Calu3 (cell line): ENCODE results near the gene MBNL1. TPM values are rescaled to one million over a fixed set of nuclear protein-coding genes. Genes with fewer than 3 reads are reported as not detected.

Source experiments
- Bru-seq: library from RNA; stranded (reverse); fragments of 400-500 nt; gene quantifications from one replicate; lab custom pipeline; 2021; lab: Mats Ljungman, UMichigan
- BruChase-seq, 2 experiments: library from RNA; stranded (reverse); fragments of 400-500 nt; gene quantifications; one replicate each; lab custom pipeline; 2021; lab: Mats Ljungman, UMichigan
- BruUV-seq: library from RNA; stranded (reverse); fragments of 400-500 nt; replicated peaks from 2 replicates; lab custom pipeline; 2021; lab: Mats Ljungman, UMichigan
- CTCF ChIA-PET: fragments of 300-600 bp; sonication (Branson Sonifier 250); formaldehyde crosslinking; loops from one replicate; lab custom pipeline; 2022; ENCODE audit warnings: antibody characterized with exemption; lab: Charles Lee
- DNase-seq: peaks from one replicate; pipeline ENCODE4 v3.0.0; 2022
- H3K27ac Mint-ChIP-seq: one replicate; pipeline ENCODE4 v1.8.0; 2022; ENCODE audit warnings: mixed read lengths; ENCODE audit not compliant: unreplicated experiment
- H3K27me3 Mint-ChIP-seq: one replicate; pipeline ENCODE4 v1.8.0; 2022; ENCODE audit warnings: mixed read lengths; ENCODE audit not compliant: unreplicated experiment
- H3K36me3 Mint-ChIP-seq: one replicate; pipeline ENCODE4 v1.8.0; 2022; ENCODE audit warnings: mild to moderate bottlenecking, moderate library complexity, mixed read lengths; ENCODE audit not compliant: insufficient read depth, unreplicated experiment
- H3K4me1 Mint-ChIP-seq: one replicate; pipeline ENCODE4 v1.8.0; 2022; ENCODE audit warnings: mild to moderate bottlenecking, low read depth, mixed read lengths; ENCODE audit not compliant: unreplicated experiment
- H3K4me3 Mint-ChIP-seq: one replicate; pipeline ENCODE4 v1.8.0; 2022; ENCODE audit warnings: mild to moderate bottlenecking, low read depth, moderate library complexity, mixed read lengths; ENCODE audit not compliant: unreplicated experiment
- H3K9me3 Mint-ChIP-seq: one replicate; pipeline ENCODE4 v1.8.0; 2022; ENCODE audit warnings: low read depth, mixed read lengths; ENCODE audit not compliant: unreplicated experiment
- intact Hi-C: fragments of 100-400 bp; cut with micrococcal nuclease; formaldehyde crosslinking; loops from one replicate; pipeline ENCODE4 v1.10.0; 2022; ENCODE audit not compliant: unreplicated experiment
- long read RNA-seq: library from polyadenylated mRNA; stranded (forward); transcript quantifications from one replicate; pipeline ENCODE4 v2.0.0, GENCODE V29; 2022
- total RNA-seq: library from RNA; stranded (reverse); gene quantifications from 2 replicates; pipeline ENCODE4 v1.2.3, GENCODE V29; 2022
- TF ChIP-seq, protein P1 (sequence below): fragments of 200-600 bp; IDR thresholded peaks from one replicate; pipeline ENCODE4 v1.8.0; 2022; ENCODE audit warnings: antibody characterized with exemption; ENCODE audit not compliant: unreplicated experiment

MBNL1 gene, protein sequence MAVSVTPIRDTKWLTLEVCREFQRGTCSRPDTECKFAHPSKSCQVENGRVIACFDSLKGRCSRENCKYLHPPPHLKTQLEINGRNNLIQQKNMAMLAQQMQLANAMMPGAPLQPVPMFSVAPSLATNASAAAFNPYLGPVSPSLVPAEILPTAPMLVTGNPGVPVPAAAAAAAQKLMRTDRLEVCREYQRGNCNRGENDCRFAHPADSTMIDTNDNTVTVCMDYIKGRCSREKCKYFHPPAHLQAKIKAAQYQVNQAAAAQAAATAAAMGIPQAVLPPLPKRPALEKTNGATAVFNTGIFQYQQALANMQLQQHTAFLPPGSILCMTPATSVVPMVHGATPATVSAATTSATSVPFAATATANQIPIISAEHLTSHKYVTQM
- total RNA-seq (164 and 183 TPM in 2 replicates), Bru-seq, nascent RNA (percentile 98 among the genes with signal in this experiment), BruChase-seq, experiment 1, labeled RNA remaining after a 6-hour chase (percentile 93 among the genes with signal in this experiment), BruChase-seq, experiment 2, labeled RNA remaining after a 2-hour chase (percentile 93 among the genes with signal in this experiment)
- long read RNA-seq, full-length matches to known transcripts, result 6 of 36 reads
- long read RNA-seq, partial matches to known transcripts, result 9 of 36 reads
- long read RNA-seq, other reads (novel, unspliced or antisense), result 21 of 36 reads

DNA sequence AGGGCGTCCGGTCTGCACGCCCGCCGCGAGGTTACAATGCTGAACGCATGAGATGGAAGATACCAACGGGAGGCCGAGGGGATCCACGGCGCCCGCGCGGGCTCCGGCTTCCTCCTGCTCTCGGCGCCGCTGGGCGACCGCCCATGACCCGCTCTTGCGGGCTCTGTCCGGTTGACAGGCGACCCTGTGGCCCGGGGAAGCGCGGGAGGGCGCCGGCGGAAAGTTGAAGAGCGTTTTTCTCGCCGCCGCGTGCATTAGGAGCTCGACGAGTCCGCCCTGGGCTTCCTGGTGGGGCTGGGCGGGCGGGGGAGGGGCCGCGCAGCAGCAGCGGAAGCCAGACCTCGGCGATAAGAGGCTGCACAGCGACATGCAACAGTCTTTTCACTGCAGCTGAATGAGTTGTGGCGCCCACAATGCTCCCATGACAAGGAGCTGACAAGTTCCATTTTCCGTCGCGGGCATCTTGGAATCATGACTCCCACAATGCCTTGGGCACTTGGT lies at the start of gene MBNL1:
Gene MBNL1 (plus strand): TSS at position 375 of the 501 bp plus-strand sequence. CDS start 31,265 bp downstream, outside the sequence.
- TF ChIP-seq, protein P1, sequence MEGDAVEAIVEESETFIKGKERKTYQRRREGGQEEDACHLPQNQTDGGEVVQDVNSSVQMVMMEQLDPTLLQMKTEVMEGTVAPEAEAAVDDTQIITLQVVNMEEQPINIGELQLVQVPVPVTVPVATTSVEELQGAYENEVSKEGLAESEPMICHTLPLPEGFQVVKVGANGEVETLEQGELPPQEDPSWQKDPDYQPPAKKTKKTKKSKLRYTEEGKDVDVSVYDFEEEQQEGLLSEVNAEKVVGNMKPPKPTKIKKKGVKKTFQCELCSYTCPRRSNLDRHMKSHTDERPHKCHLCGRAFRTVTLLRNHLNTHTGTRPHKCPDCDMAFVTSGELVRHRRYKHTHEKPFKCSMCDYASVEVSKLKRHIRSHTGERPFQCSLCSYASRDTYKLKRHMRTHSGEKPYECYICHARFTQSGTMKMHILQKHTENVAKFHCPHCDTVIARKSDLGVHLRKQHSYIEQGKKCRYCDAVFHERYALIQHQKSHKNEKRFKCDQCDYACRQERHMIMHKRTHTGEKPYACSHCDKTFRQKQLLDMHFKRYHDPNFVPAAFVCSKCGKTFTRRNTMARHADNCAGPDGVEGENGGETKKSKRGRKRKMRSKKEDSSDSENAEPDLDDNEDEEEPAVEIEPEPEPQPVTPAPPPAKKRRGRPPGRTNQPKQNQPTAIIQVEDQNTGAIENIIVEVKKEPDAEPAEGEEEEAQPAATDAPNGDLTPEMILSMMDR, result no peak
- H3K27ac Mint-ChIP-seq, result peak within 1 kb of the TSS; percentile 94
- intact Hi-C loops, result loop anchor here (2.0 to 5.0 kb wide), 5 partner anchors 30 to 241 kb away; no protein-coding TSS in a partner anchor
- no peaks in the 10 kb centered on the region for H3K27me3 Mint-ChIP-seq
- peak within 1 kb of the TSS; percentile 88 for H3K4me3 Mint-ChIP-seq
- peak; percentile 80 for DNase-seq
- no peaks in the 10 kb centered on the region for H3K9me3 Mint-ChIP-seq
- H3K4me1 Mint-ChIP-seq, result peaks cover 46% of the 10 kb centered on the region
- CTCF ChIA-PET, result interaction anchor here (0.6 to 2.0 kb wide), 8 partner anchors 10 to 245 kb away, joined by 3 to 11 read pairs (median 4); no protein-coding TSS in a partner anchor
- peaks cover 68% of the 10 kb centered on the region for H3K36me3 Mint-ChIP-seq
- no TSS peak for BruUV-seq

- no TSS peak for BruUV-seq
- TF ChIP-seq, protein P1, result no peak
- Mint-ChIP-seq H3K4me3 (no peak overlapping the region), H3K36me3 (no peaks in the 10 kb centered on the region), H3K27me3 (no peaks in the 10 kb centered on the region), H3K4me1 (no peaks in the 10 kb centered on the region), H3K9me3 (no peaks in the 10 kb centered on the region), H3K27ac (no peak overlapping the region)
- CTCF ChIA-PET, result no interaction called here
- no peak for DNase-seq
- intact Hi-C loops, result no loop called here
Measured at GRCh38 chr3:152219216-152219615, 49.5 kb upstream of the MBNL1 start.

- BruUV-seq, result no TSS peak
- intact Hi-C loops, result no loop called here
- Mint-ChIP-seq H3K36me3 (no peaks in the 10 kb centered on the region), H3K9me3 (no peaks in the 10 kb centered on the region), H3K4me3 (no peak overlapping the region), H3K4me1 (no peaks in the 10 kb centered on the region), H3K27ac (no peak overlapping the region), H3K27me3 (no peaks in the 10 kb centered on the region)
- TF ChIP-seq, protein P1, result no peak
- no peak for DNase-seq
- CTCF ChIA-PET, result no interaction called here
Measured at GRCh38 chr3:152219769-152220255, 48.9 kb upstream of the MBNL1 start.

DNA sequence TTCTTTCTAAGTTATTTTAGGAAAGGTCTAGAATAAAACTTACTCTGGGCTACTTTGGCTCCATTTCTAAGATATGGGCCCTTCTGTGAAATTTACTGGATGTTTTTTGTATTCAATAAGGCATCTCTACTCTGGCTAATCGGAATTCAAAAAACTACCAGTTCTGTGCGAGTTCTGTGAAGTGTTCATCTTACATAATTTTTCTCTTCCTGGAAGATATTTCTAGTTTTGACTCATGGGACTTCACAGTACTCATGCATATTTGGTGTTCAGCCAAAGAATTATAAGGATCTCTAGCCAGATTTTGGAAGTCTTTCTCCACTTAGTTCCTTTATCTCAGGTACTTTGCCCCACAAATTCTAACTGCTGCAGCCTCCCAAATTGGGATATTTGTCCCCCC lies 46.4 kb upstream of the MBNL1 start:
- Mint-ChIP-seq H3K4me3 (no peak overlapping the region), H3K27me3 (no peaks in the 10 kb centered on the region), H3K9me3 (no peaks in the 10 kb centered on the region), H3K27ac (no peak overlapping the region), H3K36me3 (no peaks in the 10 kb centered on the region), H3K4me1 (peaks cover 11% of the 10 kb centered on the region)
- CTCF ChIA-PET, result interaction anchor here (0.6 kb wide), 1 partner anchor 1519 kb away, joined by 5 read pairs; the partner anchor contains the start of gene ERICH6
- TF ChIP-seq, protein P1, result no peak
- intact Hi-C loops, result no loop called here
- no peak for DNase-seq
- BruUV-seq, result no TSS peak
